Fibroblast of the aortic adventitia (primary cell): ENCODE data around the gene CALML3. TPM values are rescaled to one million over a fixed set of nuclear protein-coding genes. Genes with fewer than 3 reads are reported as not detected.

Source experiments
- DNase-seq: peaks from one replicate; pipeline ENCODE4 v3.0.0-alpha.2; 2010; ENCODE audit warnings: low read depth
- H3K4me3 ChIP-seq: 2 replicates; pipeline ENCODE4 v1.5.1; 2011; ENCODE audit warnings: low read depth, mild to moderate bottlenecking, control low read depth, low read length, moderate library complexity
- CTCF ChIP-seq: IDR thresholded peaks from 2 replicates; pipeline ENCODE4 v1.5.1; 2011; ENCODE audit warnings: mild to moderate bottlenecking, low read length, control low read depth, inconsistent platforms; ENCODE audit not compliant: insufficient read depth
- total RNA-seq: library from RNA; depleted of rRNA; stranded (reverse); fragments of >200 nt; gene quantifications from 2 replicates; pipeline ENCODE4 v1.2.3, GENCODE V29; 2012; ENCODE audit warnings: low replicate concordance

Gene CALML3
- total RNA-seq, 1 donor: not detected

GRCh38 chr10:5512331-5512730, 12.4 kb upstream of the CALML3 start:
- TF ChIP-seq CTCF: no peak
- H3K4me3 ChIP-seq: no peak overlapping the region
- no peak for DNase-seq

DNA sequence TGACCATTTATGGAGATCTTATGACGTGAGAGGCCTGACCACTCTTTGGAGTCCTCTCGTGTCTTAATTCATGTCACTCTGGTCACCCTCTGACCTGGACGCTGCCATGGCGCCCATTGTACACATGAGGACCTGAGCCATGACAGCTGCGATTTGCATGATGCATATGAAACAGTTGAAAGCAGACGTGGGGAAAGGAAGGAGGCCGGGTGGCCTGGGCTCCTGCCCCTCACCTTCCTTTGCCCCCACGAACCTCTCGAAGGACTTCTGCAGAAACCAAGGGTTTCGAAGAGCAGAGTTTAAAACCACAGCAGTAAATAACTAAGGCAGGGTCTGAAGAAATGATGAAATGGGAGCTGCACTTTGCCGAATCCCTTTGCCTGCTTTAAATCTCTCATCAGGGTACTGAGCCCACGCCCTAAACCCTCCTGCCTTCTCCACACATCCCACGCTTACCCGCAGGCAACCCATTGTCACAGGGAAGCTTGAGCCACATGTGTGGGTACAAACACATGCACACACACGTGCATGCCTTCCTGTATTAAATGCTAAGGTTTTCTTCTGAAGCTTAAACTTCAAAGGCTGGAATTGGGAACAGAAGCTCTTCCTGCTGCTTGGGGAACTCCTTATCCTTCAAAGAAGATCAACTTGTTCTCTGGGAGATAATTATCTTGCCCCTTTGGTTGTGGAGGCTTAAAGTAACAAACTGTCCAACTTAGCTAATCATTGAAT, 11.7 kb upstream of the CALML3 start:
- no peak for DNase-seq
- H3K4me3 ChIP-seq: no peak overlapping the region
- TF ChIP-seq CTCF: no peak

DNA sequence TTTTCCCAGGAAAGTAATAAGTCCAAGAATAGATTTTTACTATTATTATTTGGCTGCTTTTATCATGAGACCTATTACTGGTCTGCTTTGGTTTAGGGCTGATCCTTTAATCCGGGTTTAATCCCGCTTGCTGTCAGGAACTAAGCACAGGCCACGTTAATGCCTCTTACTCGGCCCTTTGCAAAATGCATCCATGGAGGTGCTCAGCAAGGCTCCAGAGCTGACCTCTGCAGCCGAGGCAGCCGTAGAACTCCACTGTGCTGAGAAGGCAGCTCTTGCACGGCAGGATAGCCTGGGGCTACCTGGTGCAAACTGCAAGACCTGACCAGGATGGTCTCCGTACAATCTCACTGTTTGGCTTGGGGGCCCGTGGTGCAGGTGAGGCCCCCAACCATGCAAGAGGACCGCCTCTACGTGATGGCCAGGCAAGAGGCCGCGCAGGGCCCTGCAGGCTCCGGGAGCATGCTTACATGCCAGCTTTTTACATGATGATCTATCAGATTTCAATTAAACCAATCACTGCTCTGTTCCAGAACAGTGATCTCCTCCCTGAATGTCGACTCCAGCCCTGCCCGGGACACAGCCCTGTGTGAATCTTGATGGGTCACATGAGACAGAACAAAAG, 10.4 kb upstream of the CALML3 start:
- H3K4me3 ChIP-seq: no peak overlapping the region
- no peak for TF ChIP-seq CTCF
- DNase-seq: no peak

GRCh38 chr10:5515948-5516761, 8.6 kb upstream of the CALML3 start:
- no peak for DNase-seq
- no peak overlapping the region for H3K4me3 ChIP-seq
- TF ChIP-seq CTCF: no peak

DNA sequence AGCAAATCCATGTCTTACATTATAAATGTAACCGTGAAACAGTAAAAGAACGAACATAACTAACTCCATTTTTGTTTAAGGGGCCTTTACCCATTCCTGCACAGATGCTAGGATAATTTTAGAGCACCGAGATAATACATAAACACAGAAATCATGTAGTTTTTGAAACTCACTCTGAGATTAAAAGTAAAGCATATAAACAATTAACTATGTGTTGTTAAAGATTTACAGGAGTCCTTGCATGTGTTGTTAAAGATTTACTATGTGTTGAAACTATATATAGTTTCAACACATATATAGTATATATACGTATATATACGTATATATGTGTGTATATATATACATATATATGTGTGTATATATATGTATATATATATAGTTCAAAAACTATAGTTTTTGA, 7.2 kb upstream of the CALML3 start:
- DNase-seq: no peak
- H3K4me3 ChIP-seq: no peak overlapping the region
- TF ChIP-seq CTCF: no peak

DNA sequence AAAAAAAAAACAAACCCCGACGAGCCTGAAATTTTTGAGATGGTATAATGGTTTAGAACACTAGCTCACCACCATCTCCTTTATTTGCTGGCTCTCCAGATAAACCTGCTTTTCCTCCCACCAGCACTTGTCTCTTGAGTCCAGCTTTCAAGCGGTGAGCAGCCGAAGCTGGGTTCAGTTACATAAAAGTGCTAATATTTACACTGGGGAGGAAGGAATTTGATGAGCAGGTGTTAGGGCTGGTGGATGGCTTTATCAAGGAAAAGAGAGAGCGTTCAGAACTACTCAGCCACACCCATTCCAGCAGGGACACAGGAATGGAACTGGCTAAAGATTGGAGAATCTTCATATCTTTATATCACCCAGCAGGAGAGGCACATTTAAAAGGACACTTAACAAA, 6.6 kb upstream of the CALML3 start:
- H3K4me3 ChIP-seq: no peak overlapping the region
- no peak for DNase-seq
- TF ChIP-seq CTCF: no peak
